ENCODE measurements around the gene KIAA1143.

KIAA1143 gene

DNA sequence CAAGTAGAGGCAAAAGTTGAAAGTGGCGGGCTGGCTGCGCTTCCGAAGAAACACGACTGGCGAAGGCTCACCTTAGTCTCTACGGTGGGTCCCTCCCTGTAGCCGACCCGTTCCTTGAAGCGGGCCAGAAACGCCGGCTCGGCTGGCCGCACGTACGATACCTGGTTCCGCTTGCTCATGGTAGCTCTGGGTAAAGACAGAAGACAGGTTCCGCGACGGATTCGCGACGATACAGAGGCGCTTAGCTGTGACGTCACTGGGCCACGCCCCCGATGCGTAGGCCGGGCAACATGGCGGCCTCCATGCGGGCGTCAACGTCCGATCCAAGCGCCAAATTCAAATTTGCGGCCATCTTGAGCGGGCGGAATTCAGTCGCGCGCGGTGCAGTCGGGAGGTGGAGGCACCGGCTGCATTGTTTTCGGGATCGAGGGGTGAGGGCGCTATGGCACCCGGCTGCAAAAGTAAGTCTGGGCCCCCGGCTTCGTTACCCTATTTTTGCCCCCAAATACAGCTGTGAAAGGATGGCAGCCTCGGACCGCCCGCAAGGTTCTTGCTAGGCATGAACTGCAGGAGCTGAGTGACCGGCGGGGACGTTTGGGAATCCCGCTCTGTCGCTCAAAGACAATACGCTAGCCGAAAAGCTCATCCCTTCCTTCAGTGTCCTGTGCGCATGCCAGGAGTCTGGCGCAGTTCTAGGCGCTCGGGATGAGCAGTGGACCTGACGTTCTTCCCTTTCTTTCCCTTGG lies at the start of gene KIAA1143, which contains the start of gene KIF15:
KIAA1143 (minus strand) TSS at position 196 of the 746 bp plus-strand sequence; CDS start at position 179, 17 bp downstream.
KIF15 (plus strand) TSS at position 371 of the 746 bp plus-strand sequence; CDS start at position 443, 72 bp downstream.
- DNase-seq = peak; percentile 37 to 96 (median 88)

DNA sequence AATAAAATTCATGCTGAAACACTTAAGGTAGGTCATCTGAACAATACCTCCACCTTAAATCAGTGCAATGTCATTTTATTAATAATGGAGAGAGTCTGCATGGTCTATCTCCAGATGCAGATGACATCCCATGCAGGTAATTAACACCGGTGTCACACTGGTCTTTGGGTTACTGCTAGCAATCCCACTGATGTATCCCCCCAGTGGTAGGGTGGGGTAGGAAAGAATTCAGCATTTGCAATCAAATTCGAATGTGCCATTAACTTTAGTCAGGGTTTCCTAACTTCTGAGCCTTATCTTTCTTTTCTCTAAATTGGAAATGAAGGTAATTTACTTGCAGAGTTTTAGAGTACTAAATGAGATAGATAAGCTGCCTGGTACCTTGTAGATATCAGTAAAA lies 44.5 kb upstream of the KIAA1143 start:
- no peak for DNase-seq

DNA sequence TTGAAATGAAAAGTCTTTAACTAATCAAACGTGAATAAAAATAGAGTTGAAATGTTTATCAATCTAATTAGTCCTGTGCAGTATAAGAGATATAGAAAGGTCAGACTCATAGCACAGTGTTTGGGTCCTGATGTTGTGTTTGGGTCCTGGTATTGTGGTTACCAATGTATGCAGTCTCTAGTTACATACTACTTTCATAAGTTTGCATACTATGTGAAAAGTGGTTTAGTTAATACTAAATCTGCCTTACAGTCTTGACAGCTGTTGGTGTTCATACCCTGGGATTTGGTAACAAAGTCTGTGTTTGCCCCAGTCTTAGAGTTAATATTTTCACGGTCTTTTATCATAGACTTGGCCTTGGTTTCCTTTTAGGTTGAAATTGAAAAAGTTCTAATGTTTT lies 41.9 kb upstream of the KIAA1143 start:
- DNase-seq = no peak

DNA sequence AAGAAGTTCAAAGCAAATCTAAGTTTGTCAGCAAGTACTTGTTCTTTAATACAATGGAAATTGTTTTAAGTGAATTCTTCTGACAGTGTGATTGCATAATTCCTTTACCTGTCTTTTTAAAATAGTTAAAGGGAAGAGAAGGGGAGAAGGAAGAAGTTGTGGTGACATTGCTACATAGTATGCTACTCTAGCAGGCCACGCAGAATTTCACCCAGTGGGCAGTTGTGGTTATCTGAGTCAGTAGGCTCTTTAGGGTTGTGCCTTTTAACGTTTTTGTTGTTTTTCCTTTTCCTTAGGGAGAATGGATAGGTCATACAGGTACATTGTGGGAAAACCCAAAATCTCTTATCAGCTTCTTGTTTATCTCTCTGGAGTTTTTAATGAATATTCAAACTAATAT lies 40.6 kb upstream of the KIAA1143 start:
- no peak for DNase-seq

DNA sequence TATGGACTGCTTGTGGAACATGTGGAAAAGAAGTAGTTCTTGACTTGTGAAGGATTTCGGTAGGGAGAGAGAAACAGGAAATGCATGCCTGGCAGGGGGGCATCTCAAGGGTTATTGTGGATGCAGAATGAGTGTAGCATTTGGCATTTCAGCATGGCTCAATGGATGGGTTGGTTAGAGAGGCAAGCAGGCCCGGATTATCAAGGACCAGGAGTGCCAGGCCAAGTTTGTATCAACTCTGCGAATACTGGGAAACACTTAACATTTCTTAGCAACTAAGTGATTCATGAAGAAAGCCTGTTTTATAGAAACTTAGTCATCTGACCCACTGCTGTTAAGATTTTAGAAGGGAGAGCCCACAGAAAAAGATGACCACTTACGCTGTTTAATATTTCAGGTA lies 33.8 kb upstream of the KIAA1143 start:
- DNase-seq = no peak

DNA sequence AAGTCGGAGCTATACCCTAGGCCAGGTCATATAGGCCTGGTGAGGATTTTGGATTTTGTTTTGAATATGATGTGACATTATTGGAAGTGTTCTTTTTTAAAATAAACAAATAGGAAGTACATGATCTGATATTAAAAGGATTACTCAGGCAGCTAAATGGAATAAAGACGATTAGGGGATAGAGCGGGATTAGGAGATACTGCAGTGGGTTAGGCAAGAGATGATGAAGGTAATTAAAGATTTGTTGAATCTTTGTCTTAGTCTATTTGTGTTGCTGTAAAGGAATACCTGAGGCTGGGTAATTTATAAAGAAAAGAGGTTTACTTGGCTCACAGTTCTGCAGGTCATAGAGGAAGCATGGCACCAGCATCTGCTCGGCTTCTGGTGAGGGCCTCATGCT lies 21.5 kb upstream of the KIAA1143 start:
- no peak for DNase-seq

DNA sequence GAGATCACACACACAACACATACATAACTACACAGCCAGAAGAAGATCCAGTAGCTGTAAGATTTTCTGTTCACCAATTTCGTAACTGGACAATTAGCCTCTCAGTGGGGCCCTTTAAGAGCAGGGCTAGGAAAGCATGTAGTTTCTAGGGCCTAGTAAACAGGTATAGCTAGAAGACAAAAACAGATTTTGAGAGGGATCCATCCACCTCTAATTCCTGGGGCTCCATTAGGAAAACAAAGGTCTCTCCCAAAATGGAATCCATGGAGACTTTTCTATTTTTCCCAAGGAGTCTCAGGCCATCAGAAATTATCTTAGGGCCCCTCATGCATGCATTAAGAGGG lies 10.7 kb upstream of the KIAA1143 start:
- no peak for DNase-seq

DNA sequence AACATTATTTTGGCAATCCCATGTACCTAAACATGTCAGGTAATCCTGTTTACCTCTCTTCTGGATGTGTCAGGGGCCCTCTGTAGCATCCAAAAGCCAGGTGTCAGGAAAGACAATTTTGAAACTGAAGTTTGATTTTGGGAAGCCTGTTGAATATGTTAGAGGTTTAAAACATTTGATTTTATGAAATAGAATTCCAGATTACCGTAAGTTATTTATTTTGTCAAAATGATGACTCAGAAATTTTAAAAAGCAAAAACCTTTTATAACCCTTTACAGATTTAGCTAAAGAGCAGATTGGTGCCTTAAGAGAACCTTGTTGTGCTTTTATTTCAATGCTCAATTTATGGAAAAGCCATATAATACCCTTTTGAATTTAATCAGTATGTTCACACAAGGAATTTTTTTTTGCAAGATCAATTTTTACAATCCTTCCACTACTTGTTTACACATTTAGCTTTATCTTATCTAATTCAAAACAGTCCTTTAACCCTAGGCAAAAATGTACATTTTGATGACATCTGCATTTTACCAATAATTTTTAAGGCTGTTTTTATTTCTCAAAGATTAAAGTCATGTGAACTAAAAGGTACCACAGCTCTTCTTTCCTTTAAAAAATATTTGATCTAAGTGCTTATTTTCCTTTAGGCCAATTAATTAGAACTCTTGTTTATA lies 10.1 kb upstream of the KIAA1143 start:
- no peak for DNase-seq

DNA sequence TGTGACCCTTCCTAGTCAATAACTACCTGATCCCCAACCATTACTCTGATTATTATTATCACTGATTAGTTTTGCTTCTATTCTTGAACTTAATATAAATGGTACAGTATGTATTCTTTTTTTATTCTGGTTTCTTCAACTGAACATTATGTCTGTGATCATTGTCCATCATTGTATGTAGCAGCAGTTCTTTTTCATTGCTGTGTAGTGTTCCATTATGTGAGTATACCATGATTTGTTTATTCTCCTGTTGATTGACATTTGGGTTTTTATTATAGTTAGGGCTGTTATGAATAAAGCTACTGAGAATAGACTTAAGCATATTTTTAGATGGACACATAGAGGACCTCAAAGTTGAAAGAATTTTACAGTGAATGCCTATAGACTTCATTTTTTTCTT lies 2.8 kb upstream of the KIAA1143 start:
- DNase-seq = no peak

DNA sequence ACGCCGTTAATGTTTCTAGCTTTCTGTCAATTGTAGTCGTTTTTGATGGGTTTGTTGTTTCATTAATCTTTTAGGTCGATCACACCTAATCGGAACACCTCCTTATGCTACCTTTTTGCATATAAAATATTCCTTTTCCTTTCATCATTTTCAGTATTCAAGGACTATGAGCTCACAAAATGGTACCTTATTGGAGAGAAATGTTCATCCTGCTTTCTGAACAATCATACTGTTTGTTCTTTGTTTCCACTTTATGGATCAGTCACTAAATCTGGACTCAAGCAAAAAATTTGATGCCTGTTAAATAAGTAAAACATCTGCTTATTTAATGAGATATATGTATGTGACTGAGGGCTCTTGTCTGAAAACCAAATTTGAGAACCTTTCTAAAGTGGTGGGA lies 1.3 kb upstream of the KIAA1143 start:
- no peak for DNase-seq

DNA sequence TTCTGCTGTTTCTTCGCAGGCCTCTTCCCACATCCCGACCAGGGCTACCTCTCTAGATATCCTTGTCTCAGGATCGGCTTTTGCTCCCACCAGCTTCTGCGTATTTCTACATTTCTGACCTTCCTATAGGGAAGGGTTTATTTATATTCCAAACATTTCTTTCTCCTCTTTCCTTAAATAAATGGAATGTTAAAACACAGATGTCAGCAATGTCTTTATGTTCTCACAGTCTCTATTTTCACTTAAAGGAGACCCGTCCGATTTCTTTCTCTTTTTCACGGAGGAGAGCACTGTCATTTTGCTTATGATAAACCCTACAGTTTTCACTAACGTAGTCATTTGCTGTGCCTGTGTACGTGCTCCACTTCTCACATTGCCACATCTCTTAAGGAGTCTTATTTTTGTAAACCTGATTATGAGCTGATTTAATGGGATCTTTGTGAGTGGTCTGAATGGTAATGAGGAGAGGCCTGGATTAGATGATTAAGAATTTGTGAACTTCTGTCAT lies 805 bp upstream of the KIAA1143 start:
- DNase-seq = no peak

DNA sequence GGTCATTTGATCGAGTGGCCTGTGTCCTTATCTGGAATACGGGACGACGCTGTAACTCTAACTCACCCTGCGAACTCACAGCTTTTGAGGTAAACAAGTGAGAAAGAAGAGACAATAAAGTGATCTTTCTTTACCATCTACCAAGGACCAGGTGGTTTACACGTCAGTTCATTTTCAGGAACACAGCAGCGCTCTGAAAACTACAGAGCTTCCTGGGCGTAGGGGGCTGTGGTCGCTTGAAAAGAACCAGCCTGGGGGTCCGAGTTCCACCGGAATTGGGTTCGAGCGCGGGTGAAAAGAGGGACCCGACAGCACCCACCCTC lies 357 bp downstream of the KIAA1143 start:
- DNase-seq = peak in 1 of 51 donors; percentile 52

DNA sequence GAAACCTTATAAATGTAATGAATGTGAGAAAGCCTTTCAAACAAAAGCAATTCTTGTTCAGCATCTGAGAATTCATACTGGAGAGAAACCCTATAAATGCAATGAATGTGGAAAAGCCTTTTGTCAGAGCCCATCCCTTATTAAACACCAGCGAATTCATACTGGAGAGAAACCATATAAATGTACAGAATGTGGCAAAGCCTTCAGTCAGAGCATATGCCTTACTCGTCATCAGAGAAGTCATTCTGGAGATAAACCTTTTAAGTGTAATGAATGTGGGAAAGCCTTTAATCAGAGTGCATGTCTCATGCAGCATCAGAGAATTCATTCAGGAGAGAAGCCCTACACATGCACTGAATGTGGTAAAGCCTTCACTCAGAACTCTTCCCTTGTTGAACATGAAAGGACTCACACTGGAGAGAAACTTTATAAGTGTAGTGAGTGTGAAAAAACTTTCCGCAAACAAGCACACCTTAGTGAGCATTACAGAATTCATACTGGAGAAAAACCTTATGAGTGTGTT lies 26.7 kb downstream of the KIAA1143 start:
- DNase-seq = no peak

DNA sequence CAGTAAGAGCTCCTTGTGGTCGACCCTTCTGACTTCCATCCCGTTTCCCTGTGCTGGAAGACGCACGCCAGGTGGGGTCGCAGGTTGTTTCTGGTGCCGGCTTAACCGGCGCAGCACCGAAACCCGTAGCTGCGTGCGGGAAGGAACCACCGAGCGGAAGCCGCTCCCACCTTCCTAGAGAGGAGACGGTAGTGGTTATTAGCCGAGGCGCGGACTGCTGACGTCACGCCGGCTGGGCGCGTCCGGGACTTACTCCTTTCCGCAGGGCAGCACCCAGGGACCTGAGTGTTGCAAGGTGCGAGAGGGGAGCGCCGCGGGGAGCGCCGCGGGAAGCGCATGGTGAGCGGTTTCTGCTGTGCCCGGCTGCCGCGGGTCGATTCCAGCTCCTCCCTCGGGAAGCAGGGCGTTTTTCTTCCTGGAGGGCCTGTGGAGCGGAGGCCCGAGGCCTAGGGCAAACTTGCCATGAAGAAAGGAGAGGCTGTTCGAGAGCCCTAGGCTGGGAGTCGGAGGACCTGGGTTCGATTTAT lies 32.0 kb downstream of the KIAA1143 start, which contains the start of gene ZNF501:
ZNF501 (plus strand) TSS at position 252 of the 527 bp plus-strand sequence. CDS start 4,787 bp downstream, outside the sequence.
- peak; percentile 21 to 92 (median 77) for DNase-seq

DNA sequence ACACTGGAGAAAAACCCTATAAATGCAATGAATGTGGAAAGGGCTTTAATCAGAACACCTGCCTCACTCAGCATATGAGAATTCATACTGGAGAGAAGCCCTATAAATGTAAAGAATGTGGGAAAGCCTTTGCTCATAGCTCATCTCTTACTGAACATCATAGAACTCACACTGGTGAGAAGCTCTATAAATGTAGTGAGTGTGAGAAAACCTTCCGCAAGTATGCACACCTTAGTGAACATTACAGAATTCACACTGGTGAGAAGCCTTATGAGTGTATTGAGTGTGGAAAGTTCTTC lies 39.4 kb downstream of the KIAA1143 start:
- DNase-seq = no peak

DNA sequence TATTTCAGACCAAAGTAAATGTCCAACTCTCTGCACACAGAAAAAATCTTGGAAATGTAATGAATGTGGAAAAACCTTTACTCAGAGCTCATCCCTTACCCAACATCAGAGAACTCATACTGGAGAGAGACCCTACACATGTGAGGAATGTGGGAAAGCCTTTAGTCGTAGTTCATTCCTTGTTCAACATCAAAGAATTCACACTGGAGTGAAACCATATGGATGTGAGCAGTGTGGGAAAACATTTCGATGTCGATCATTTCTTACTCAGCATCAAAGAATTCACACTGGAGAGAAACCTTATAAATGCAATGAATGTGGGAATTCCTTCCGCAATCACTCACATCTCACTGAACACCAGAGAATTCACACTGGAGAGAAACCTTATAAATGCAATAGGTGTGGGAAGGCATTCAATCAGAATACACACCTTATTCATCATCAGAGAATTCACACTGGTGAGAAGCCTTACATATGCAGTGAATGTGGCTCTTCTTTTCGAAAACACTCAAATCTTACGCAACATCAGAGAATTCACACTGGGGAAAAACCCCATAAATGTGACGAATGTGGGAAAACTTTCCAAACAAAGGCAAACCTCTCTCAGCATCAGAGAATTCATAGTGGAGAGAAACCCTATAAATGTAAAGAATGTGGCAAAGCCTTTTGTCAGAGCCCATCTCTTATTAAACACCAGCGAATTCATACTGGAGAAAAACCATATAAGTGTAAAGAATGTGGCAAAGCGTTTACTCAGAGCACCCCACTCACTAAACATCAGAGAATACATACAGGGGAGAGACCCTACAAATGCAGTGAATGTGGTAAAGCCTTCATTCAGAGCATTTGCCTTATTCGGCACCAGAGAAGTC lies 40.0 kb downstream of the KIAA1143 start:
- no peak for DNase-seq

DNA sequence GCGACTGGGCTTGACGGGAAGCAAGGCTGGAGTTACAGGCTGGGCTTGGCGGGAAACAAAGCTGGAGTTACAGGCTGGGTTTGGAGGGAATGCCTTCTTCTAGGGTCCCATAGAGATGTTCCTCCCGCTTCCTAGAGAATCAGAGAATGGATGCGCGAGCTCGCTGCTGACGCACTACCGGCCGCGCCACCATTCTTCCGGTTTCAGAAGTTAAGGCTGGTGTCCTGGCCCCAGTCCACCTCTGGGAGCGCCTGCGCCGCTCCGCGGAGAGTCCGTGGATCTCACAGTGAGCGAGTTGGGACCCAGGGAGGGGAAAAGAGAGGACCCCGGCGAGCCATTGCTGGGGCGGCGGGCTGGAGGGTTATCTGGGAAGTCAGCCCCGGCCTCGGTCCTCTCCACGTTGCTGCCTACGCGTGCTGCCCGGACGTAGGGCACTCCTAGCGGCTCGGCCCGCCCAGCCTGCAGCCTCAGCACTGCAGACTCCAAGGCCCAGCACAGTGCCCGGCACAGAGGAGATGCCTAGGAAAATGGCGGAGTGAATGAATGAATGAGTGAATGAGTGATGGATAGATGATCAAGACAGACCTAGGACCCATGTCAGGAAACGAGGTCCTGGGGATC lies 48.9 kb downstream of the KIAA1143 start, which contains the start of gene ZNF502:
ZNF502 (plus strand) TSS at position 206 of the 621 bp plus-strand sequence. CDS start 7,602 bp downstream, outside the sequence.
- DNase-seq = peak; percentile 23 to 93 (median 81)
